MM.1S (cell line): Measurements from ENCODE around the gene ZNF560.

Experiments
- DNase-seq: peaks from one replicate; pipeline ENCODE4 v3.0.0-alpha.2; 2015
- H2AFZ ChIP-seq: fragments of 300-600 bp; sonication (generic); 2 replicates; pipeline ENCODE4 v1.6.0; 2016; ENCODE audit warnings: antibody characterized with exemption, low read length
- H3F3A ChIP-seq: fragments of 300-600 bp; sonication (generic); 2 replicates; pipeline ENCODE4 v1.6.1; 2016; ENCODE audit warnings: mild to moderate bottlenecking, antibody characterized with exemption, low read length, moderate library complexity, mixed read lengths; ENCODE audit not compliant: insufficient read depth
- H3K27ac ChIP-seq: fragments of 300-600 bp; sonication (generic); 2 replicates; pipeline ENCODE4 v1.5.1; 2016; ENCODE audit warnings: mild to moderate bottlenecking, low read length
- H3K27me3 ChIP-seq: fragments of 300-600 bp; sonication (generic); replicated peaks from 2 replicates; pipeline ENCODE4 v1.6.0; 2016; ENCODE audit warnings: low read length; ENCODE audit not compliant: insufficient read depth
- H3K36me3 ChIP-seq: fragments of 300-600 bp; sonication (generic); replicated peaks from 2 replicates; pipeline ENCODE4 v1.6.1; 2016; ENCODE audit warnings: mild to moderate bottlenecking, low read length, mixed read lengths; ENCODE audit not compliant: insufficient read depth
- H3K4me1 ChIP-seq: fragments of 300-600 bp; sonication (generic); 2 replicates; pipeline ENCODE4 v1.6.1; 2016; ENCODE audit warnings: low read length, mixed read lengths
- H3K4me2 ChIP-seq: fragments of 300-600 bp; sonication (generic); 2 replicates; pipeline ENCODE4 v1.6.0; 2016; ENCODE audit warnings: low read depth, low read length
- H3K4me3 ChIP-seq: fragments of 300-600 bp; sonication (generic); 2 replicates; pipeline ENCODE4 v1.5.1; 2016; ENCODE audit warnings: low read length, mixed read lengths
- H3K79me2 ChIP-seq: fragments of 300-600 bp; sonication (generic); 2 replicates; pipeline ENCODE4 v1.6.1; 2016; ENCODE audit warnings: mixed run types, low read length, mixed read lengths
- H3K9ac ChIP-seq: fragments of 300-600 bp; sonication (generic); 2 replicates; pipeline ENCODE4 v1.6.1; 2016; ENCODE audit warnings: low read length, mixed read lengths
- H3K9me2 ChIP-seq: fragments of 300-600 bp; sonication (generic); replicated peaks from 2 replicates; pipeline ENCODE4 v1.6.1; 2016; ENCODE audit warnings: mild to moderate bottlenecking, low read length, mixed read lengths; ENCODE audit not compliant: insufficient read depth
- H3K9me3 ChIP-seq: fragments of 300-600 bp; sonication (generic); replicated peaks from 2 replicates; pipeline ENCODE4 v1.6.1; 2016; ENCODE audit warnings: mild to moderate bottlenecking, low read length, mixed read lengths; ENCODE audit not compliant: insufficient read depth
- H4K20me1 ChIP-seq: fragments of 300-600 bp; sonication (generic); 2 replicates; pipeline ENCODE4 v1.6.1; 2016; ENCODE audit warnings: mild to moderate bottlenecking, low read length, moderate library complexity, mixed read lengths; ENCODE audit not compliant: insufficient read depth
- CTCF ChIP-seq: fragments of 300-600 bp; sonication (generic); IDR thresholded peaks from 2 replicates; pipeline ENCODE4 v1.5.1; 2016; ENCODE audit warnings: antibody characterized with exemption, low read length, mixed read lengths
- EZH2 ChIP-seq: fragments of 300-600 bp; sonication (generic); optimal IDR thresholded peaks from 2 replicates; pipeline ENCODE3; 2017; ENCODE audit warnings: low read depth, mild to moderate bottlenecking, antibody characterized with exemption, low read length, mixed read lengths
- EZH2phosphoT487 ChIP-seq: fragments of 300-600 bp; sonication (generic); IDR thresholded peaks from 2 replicates; pipeline ENCODE4 v1.6.1; 2018; ENCODE audit warnings: antibody characterized with exemption, low read length

The ZNF560 gene

GRCh38 chr19:9500796-9501195 lies 2.4 kb upstream of the ZNF560 start:
- no peaks in the 10 kb centered on the region for H3K36me3 ChIP-seq
- H3K9me3 ChIP-seq: no peaks in the 10 kb centered on the region
- H3K79me2 ChIP-seq: no peaks in the 10 kb centered on the region
- no peak overlapping the region for H2AFZ ChIP-seq
- no peaks in the 10 kb centered on the region for H3K27me3 ChIP-seq
- no peak overlapping the region for H3K27ac ChIP-seq
- H3K9ac ChIP-seq: no peak overlapping the region
- no peak overlapping the region for H3K4me2 ChIP-seq
- H3K4me1 ChIP-seq: no peaks in the 10 kb centered on the region
- TF ChIP-seq CTCF: no peak
- TF ChIP-seq EZH2: no peak
- no peak for TF ChIP-seq EZH2phosphoT487
- H3F3A ChIP-seq: no peaks in the 10 kb centered on the region
- DNase-seq: no peak
- H3K4me3 ChIP-seq: no peak overlapping the region
- no peaks in the 10 kb centered on the region for H3K9me2 ChIP-seq
- H4K20me1 ChIP-seq: no peaks in the 10 kb centered on the region

- H3F3A ChIP-seq: no peaks in the 10 kb centered on the region
- H3K9ac ChIP-seq: no peak overlapping the region
- H3K4me2 ChIP-seq: no peak overlapping the region
- no peak for DNase-seq
- no peaks in the 10 kb centered on the region for H3K4me1 ChIP-seq
- H3K9me2 ChIP-seq: no peaks in the 10 kb centered on the region
- no peaks in the 10 kb centered on the region; the same call in 1 of the 2 replicates for H3K27me3 ChIP-seq
- no peaks in the 10 kb centered on the region for H3K9me3 ChIP-seq
- TF ChIP-seq EZH2 (no peak), CTCF (no peak), EZH2phosphoT487 (no peak)
- H3K36me3 ChIP-seq: no peaks in the 10 kb centered on the region
- no peaks in the 10 kb centered on the region for H3K79me2 ChIP-seq
- H3K4me3 ChIP-seq: no peak overlapping the region
- H4K20me1 ChIP-seq: no peaks in the 10 kb centered on the region
- no peak overlapping the region for H3K27ac ChIP-seq
- no peak overlapping the region for H2AFZ ChIP-seq
Observed at GRCh38 chr19:9494096-9494495, 4.3 kb downstream of the ZNF560 start.

GRCh38 chr19:9487016-9487415 lies 11.4 kb downstream of the ZNF560 start:
- Histone ChIP-seq H3K4me2 (no peak overlapping the region), H2AFZ (no peak overlapping the region)

More at GRCh38 chr19:9487016-9487415, 11.4 kb downstream of the ZNF560 start:
- Histone ChIP-seq H3F3A (no peaks in the 10 kb centered on the region), H3K36me3 (no peaks in the 10 kb centered on the region), H3K4me1 (no peaks in the 10 kb centered on the region), H3K4me3 (no peak overlapping the region), H3K27ac (no peak overlapping the region), H4K20me1 (no peaks in the 10 kb centered on the region), H3K27me3 (no peaks in the 10 kb centered on the region), H3K79me2 (no peaks in the 10 kb centered on the region), H3K9me2 (no peaks in the 10 kb centered on the region), H3K9ac (no peak overlapping the region), H3K9me3 (no peaks in the 10 kb centered on the region)
- DNase-seq: no peak
- TF ChIP-seq CTCF (no peak), EZH2phosphoT487 (no peak), EZH2 (no peak)
